SK-N-SH (cell line): Measurements from ENCODE around the gene ZBTB12.
"Not testable (repeated sequence)": the region's sequence is repeated elsewhere in the genome, so short reads cannot be mapped to it uniquely, and the experiment has no call there.

ENCODE experiments used
- CTCF ChIP-seq: fragments of 200-600 bp; sonication (generic); IDR thresholded peaks from 2 replicates; pipeline ENCODE4 v1.6.1; 2017; ENCODE audit warnings: antibody characterized with exemption, mild to moderate bottlenecking, moderate library complexity
- EP300 ChIP-seq, 2 experiments: IDR thresholded peaks; 2 replicates each; pipeline versions ENCODE4 v1.4.0 to v1.6.1; 2012; ENCODE audit warnings: borderline replicate concordance in 1 of 2, low read depth in 1 of 2, low read length in 1 of 2
- FOXJ3 ChIP-seq: sonication (generic); formaldehyde crosslinking; IDR thresholded peaks from 2 replicates; pipeline ENCODE4 v1.5.1; 2020; ENCODE audit warnings: mild to moderate bottlenecking, missing genetic modification reagents
- NFIC ChIP-seq: IDR thresholded peaks from 2 replicates; pipeline ENCODE4 v1.4.0; 2012; ENCODE audit warnings: borderline replicate concordance
- PBX3 ChIP-seq: IDR thresholded peaks from 2 replicates; pipeline ENCODE4; 2012
- RAD21 ChIP-seq: IDR thresholded peaks from 2 replicates; pipeline ENCODE4 v1.6.1; 2012; ENCODE audit warnings: mild to moderate bottlenecking, low read length
- SMC3 ChIP-seq: IDR thresholded peaks from 2 replicates; pipeline ENCODE4 v1.6.1; 2012; ENCODE audit warnings: low read depth, low read length, improper control_type of control experiment
- ZBTB33 ChIP-seq: IDR thresholded peaks from 2 replicates; pipeline ENCODE4 v1.4.0; 2012; ENCODE audit warnings: low read depth, borderline replicate concordance
- TF ChIP-seq, protein P1 (sequence below): IDR thresholded peaks from 2 replicates; pipeline ENCODE4 v1.4.0; 2012; ENCODE audit warnings: low read depth

DNA sequence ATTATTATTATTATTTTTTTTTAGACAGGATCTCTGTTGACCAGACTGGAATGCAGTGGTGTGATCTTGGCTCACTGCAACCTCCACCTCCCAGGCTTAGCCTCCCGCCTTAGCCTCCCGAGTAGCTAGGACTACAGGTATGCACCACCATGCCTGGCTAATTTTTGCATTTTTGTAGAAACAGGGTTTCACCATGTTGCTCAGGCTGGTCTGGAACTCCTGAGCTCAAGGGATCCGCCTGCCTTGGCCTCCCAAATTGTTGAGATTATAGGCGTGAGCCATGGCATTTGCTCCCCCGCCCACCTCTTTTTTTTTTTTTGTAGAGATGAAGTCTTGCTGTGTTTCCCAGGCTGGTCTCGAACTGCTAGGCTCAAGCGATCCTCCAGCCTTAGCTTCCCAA is 7.4 kb upstream of the ZBTB12 start:
- TF ChIP-seq, protein P1, sequence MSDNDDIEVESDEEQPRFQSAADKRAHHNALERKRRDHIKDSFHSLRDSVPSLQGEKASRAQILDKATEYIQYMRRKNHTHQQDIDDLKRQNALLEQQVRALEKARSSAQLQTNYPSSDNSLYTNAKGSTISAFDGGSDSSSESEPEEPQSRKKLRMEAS, result not testable (repeated sequence)
- TF ChIP-seq EP300 (IDR thresholded peaks at IDR 0.05; ENCODE audit: borderline replicate concordance in 1 of 2, low read depth in 1 of 2, low read length in 1 of 2); SMC3; FOXJ3 (CRISPR knock-in tag); RAD21; CTCF; ZBTB33; NFIC; PBX3: not testable (repeated sequence)
